ENCODE measurements around the gene CYTH3. TPM values are rescaled to one million over a fixed set of nuclear protein-coding genes. Genes with fewer than 3 reads are reported as not detected.

The CYTH3 gene
- polyA plus RNA-seq, 1 donor: 30.9 TPM

GRCh38 chr7:6273380-6273837 is 985 bp upstream of the CYTH3 start:
- H3K27ac ChIP-seq (ENCODE audit: low read length): peak overlapping the region; percentile 14
- H3K4me1 ChIP-seq (ENCODE audit: control insufficient read depth, insufficient read depth, low read length): peaks cover 41% of the 10 kb centered on the region
- H3K9me3 ChIP-seq (ENCODE audit: control insufficient read depth, low read depth, low read length): no peaks in the 10 kb centered on the region
- H3K27me3 ChIP-seq (ENCODE audit: control insufficient read depth, insufficient read depth, low read length): no peaks in the 10 kb centered on the region
- WGBS (ENCODE audit: insufficient coverage, low lambda C conversion rate): 20% methylated on average over 1 of the region's 6 CpGs
- peak in 1 of 2 donors; percentile 78 for DNase-seq
- no peak overlapping the region for H3K4me3 ChIP-seq (ENCODE audit: low read length)
- H3K36me3 ChIP-seq (ENCODE audit: control insufficient read depth, insufficient read depth, low read length): no peaks in the 10 kb centered on the region

DNA sequence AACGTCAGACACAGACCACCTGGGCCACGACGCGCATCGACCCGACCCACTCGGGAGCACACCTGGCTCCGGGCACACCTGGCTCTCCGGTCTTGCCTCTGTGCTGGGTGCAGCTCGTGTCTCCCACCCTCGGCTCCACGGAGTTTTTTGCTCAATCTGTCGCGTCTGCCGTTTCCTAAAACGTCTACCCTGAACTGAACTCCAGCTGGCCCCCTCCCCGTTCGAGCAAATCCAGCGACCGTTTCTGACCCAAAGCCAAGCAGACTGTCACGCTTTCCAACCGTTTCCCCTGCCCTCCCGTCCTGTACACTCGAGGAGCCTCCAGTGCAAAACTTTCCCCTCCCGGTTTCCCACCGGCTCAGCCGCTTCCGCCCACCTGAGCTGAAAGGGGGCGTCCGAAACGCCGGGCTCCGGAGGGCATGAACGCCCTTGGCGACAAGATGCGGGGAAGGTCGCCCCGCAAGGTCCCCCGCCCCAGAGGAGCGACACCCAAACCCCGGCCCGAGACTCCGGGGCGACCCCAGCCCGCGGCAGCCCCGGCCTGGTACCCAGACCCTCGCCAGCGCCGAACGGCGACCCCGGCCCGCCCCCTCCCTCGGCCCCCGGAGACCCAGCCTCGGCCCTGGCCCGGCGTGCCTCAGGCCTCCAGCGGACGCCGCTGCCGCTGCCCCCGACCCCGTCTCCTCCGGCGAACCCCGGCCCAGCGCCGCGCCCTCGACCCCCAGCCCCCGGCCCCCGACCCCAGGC is 557 bp downstream of the CYTH3 start:
- Histone ChIP-seq H3K36me3 (ENCODE audit: control insufficient read depth, insufficient read depth, low read length) (no peaks in the 10 kb centered on the region), H3K9me3 (ENCODE audit: control insufficient read depth, low read depth, low read length) (no peaks in the 10 kb centered on the region), H3K4me1 (ENCODE audit: control insufficient read depth, insufficient read depth, low read length) (peaks cover 41% of the 10 kb centered on the region), H3K27ac (ENCODE audit: low read length) (peak overlapping the region; percentile 8), H3K27me3 (ENCODE audit: control insufficient read depth, insufficient read depth, low read length) (no peaks in the 10 kb centered on the region), H3K4me3 (ENCODE audit: low read length) (peak overlapping the region; percentile 87)
- peak in 1 of 2 donors; percentile 27 for DNase-seq
- WGBS (ENCODE audit: insufficient coverage, low lambda C conversion rate): no CpG with 5 or more reads among the region's 74 CpGs

- peak in 1 of 2 donors; percentile 51 for DNase-seq
- Histone ChIP-seq H3K4me3 (ENCODE audit: low read length) (peak overlapping the region; percentile 87), H3K4me1 (ENCODE audit: control insufficient read depth, insufficient read depth, low read length) (peaks cover 41% of the 10 kb centered on the region), H3K36me3 (ENCODE audit: control insufficient read depth, insufficient read depth, low read length) (no peaks in the 10 kb centered on the region), H3K27me3 (ENCODE audit: control insufficient read depth, insufficient read depth, low read length) (no peaks in the 10 kb centered on the region), H3K27ac (ENCODE audit: low read length) (no peak overlapping the region), H3K9me3 (ENCODE audit: control insufficient read depth, low read depth, low read length) (no peaks in the 10 kb centered on the region)
- 8% methylated on average over 4 of the region's 16 CpGs for WGBS (ENCODE audit: insufficient coverage, low lambda C conversion rate)
Measured at GRCh38 chr7:6271060-6271658, 1.3 kb downstream of the CYTH3 start.

GRCh38 chr7:6269527-6269926 is 2.9 kb downstream of the CYTH3 start:
- no peak overlapping the region for H3K4me3 ChIP-seq (ENCODE audit: low read length)

DNA sequence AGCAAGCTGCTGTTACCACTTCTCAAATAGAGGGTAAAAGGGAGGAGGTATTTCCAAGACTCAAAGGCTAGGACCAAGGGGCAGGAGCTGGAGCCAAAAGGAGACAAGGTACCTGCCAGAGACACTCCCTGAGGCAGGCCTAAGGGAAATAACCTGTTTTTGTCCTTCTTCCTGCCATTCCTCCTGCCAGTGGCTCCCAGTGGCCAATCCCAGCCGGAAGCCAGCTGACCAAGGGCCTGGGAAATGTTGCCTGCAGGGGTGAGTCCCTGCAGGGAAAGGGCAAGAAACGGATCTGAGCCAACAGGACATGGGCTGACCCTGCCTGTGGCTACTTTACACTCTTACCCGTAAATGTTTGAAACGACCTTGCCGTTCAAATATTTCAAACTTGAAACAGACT is 3.5 kb downstream of the CYTH3 start:
- no CpG with 5 or more reads among the region's 5 CpGs for WGBS (ENCODE audit: insufficient coverage, low lambda C conversion rate)
- peak in 1 of 2 donors; percentile 55 for DNase-seq
- no peaks in the 10 kb centered on the region for H3K27me3 ChIP-seq (ENCODE audit: control insufficient read depth, insufficient read depth, low read length)
- H3K4me1 ChIP-seq (ENCODE audit: control insufficient read depth, insufficient read depth, low read length): peaks cover 38% of the 10 kb centered on the region
- H3K36me3 ChIP-seq (ENCODE audit: control insufficient read depth, insufficient read depth, low read length): no peaks in the 10 kb centered on the region
- peak overlapping the region; percentile 61 for H3K27ac ChIP-seq (ENCODE audit: low read length)
- no peak overlapping the region for H3K4me3 ChIP-seq (ENCODE audit: low read length)
- no peaks in the 10 kb centered on the region for H3K9me3 ChIP-seq (ENCODE audit: control insufficient read depth, low read depth, low read length)

More at GRCh38 chr7:6269527-6269926, 2.9 kb downstream of the CYTH3 start:
- no peaks in the 10 kb centered on the region for H3K9me3 ChIP-seq (ENCODE audit: control insufficient read depth, low read depth, low read length)
- H3K27me3 ChIP-seq (ENCODE audit: control insufficient read depth, insufficient read depth, low read length): no peaks in the 10 kb centered on the region
- H3K4me1 ChIP-seq (ENCODE audit: control insufficient read depth, insufficient read depth, low read length): peaks cover 41% of the 10 kb centered on the region
- no peaks in the 10 kb centered on the region for H3K36me3 ChIP-seq (ENCODE audit: control insufficient read depth, insufficient read depth, low read length)
- H3K27ac ChIP-seq (ENCODE audit: low read length): peak overlapping the region; percentile 61
- no CpG with 5 or more reads among the region's 4 CpGs for WGBS (ENCODE audit: insufficient coverage, low lambda C conversion rate)
- DNase-seq: no peak

DNA sequence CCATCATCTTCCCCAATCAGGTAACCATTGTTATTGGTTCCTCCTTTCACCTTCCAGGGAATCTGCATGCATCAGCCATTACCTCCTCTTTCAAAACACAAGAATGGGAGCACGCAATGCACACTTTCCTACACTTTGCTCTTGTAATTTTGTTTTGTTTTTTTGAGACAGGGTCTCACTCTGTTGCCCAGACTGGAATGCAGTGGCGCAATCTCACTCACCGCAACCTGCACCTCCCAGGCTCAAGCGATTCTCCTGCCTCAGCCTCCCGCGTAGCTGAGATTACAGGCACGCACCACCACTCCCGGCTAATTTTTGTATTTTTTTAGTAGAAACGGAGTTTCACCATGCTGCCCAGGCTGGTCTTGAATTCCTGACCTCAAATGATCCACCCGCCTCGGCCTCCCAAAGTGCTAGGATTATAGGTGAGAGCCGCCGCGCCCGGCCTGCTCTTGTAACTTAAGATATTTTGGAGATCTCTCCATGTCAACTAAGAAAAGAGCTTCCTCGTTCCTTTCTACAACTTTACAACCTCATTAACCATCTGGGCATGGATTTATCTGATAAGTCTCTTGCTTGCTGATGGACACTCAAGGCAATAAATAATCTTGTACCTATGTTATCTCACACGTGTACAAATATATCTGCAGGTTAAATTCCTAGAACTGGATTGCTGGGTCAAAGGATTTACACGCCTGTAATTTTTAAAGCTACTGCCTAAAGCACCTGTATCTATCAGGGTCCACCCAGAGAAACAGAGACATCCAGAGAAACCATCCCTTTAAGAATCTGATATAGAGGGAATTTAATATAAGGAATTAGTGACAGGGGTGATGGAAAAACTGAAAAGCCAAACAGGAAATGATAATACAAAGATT is 4.2 kb downstream of the CYTH3 start:
- no CpG with 5 or more reads among the region's 18 CpGs for WGBS (ENCODE audit: insufficient coverage, low lambda C conversion rate)
- no peaks in the 10 kb centered on the region for H3K36me3 ChIP-seq (ENCODE audit: control insufficient read depth, insufficient read depth, low read length)
- no peak overlapping the region for H3K4me3 ChIP-seq (ENCODE audit: low read length)
- peaks cover 32% of the 10 kb centered on the region for H3K4me1 ChIP-seq (ENCODE audit: control insufficient read depth, insufficient read depth, low read length)
- H3K27ac ChIP-seq (ENCODE audit: low read length): peak overlapping the region; percentile 61
- peak in 1 of 2 donors; percentile 79 for DNase-seq
- no peaks in the 10 kb centered on the region for H3K27me3 ChIP-seq (ENCODE audit: control insufficient read depth, insufficient read depth, low read length)
- H3K9me3 ChIP-seq (ENCODE audit: control insufficient read depth, low read depth, low read length): no peaks in the 10 kb centered on the region

DNA sequence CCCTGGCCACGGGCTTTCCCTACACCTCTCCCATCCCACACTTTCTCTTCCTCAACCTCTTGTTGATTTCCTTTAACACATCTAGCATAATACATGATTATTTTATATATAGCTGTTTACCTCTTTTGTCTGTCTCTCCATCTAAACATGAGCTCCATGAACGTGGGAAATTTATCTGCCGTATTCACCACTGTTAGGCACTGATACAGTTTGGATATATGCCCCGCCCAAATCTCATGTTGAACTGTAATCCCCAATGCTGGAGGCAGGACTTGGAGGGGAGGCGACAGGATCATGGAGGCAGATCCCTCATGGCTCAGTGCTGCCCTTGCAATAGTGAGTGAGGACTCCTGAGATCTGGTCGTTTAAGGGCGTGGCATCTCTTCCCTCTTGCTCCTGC is 5.7 kb downstream of the CYTH3 start:
- Histone ChIP-seq H3K9me3 (ENCODE audit: control insufficient read depth, low read depth, low read length) (no peaks in the 10 kb centered on the region), H3K4me3 (ENCODE audit: low read length) (no peak overlapping the region), H3K27me3 (ENCODE audit: control insufficient read depth, insufficient read depth, low read length) (no peaks in the 10 kb centered on the region), H3K36me3 (ENCODE audit: control insufficient read depth, insufficient read depth, low read length) (no peaks in the 10 kb centered on the region), H3K4me1 (ENCODE audit: control insufficient read depth, insufficient read depth, low read length) (peaks cover 25% of the 10 kb centered on the region), H3K27ac (ENCODE audit: low read length) (no peak overlapping the region)
- no peak for DNase-seq
- WGBS (ENCODE audit: insufficient coverage, low lambda C conversion rate): 94% methylated on average over 2 of the region's 7 CpGs

- H3K27ac ChIP-seq (ENCODE audit: low read length): no peak overlapping the region
- no peaks in the 10 kb centered on the region for H3K27me3 ChIP-seq (ENCODE audit: control insufficient read depth, insufficient read depth, low read length)
- no peak for DNase-seq
- no peaks in the 10 kb centered on the region for H3K36me3 ChIP-seq (ENCODE audit: control insufficient read depth, insufficient read depth, low read length)
- no peak overlapping the region for H3K4me3 ChIP-seq (ENCODE audit: low read length)
- no peaks in the 10 kb centered on the region for H3K9me3 ChIP-seq (ENCODE audit: control insufficient read depth, low read depth, low read length)
- peaks cover 15% of the 10 kb centered on the region for H3K4me1 ChIP-seq (ENCODE audit: control insufficient read depth, insufficient read depth, low read length)
Measured at GRCh38 chr7:6262221-6262620, 10.2 kb downstream of the CYTH3 start.

DNA sequence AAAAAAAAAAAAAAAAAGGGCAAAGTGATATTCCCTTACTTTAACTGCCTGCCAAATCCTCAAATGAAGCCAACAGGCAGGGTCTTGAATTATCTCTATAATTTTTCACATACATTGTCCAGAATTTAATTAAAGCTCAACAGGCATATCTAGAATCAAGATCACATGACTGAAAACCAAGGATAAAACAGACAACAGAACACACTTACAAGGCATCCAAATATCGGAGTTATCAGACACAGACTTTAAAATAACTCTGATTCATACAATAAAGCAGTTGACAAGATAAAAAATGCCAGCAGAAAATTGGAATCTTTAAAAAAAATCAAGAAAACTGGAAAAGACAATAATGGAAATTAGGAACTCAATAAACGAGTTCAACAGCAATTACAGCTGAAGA is 10.7 kb downstream of the CYTH3 start:
- H3K36me3 ChIP-seq (ENCODE audit: control insufficient read depth, insufficient read depth, low read length): no peaks in the 10 kb centered on the region
- WGBS (ENCODE audit: insufficient coverage, low lambda C conversion rate): 91% methylated on average over 1 of the region's 2 CpGs
- H3K4me3 ChIP-seq (ENCODE audit: low read length): no peak overlapping the region
- no peak for DNase-seq
- peaks cover 18% of the 10 kb centered on the region for H3K4me1 ChIP-seq (ENCODE audit: control insufficient read depth, insufficient read depth, low read length)
- H3K27ac ChIP-seq (ENCODE audit: low read length): no peak overlapping the region
- H3K27me3 ChIP-seq (ENCODE audit: control insufficient read depth, insufficient read depth, low read length): no peaks in the 10 kb centered on the region
- H3K9me3 ChIP-seq (ENCODE audit: control insufficient read depth, low read depth, low read length): no peaks in the 10 kb centered on the region
